Measurements from ENCODE around the gene PPM1F. TPM values are rescaled to one million over a fixed set of nuclear protein-coding genes. Genes with fewer than 3 reads are reported as not detected.
A peak's percentile ranks its signal among the peaks of the same experiment; 100 is the strongest.

Gene PPM1F
- total and polyA plus RNA-seq, 2 donors from 2014 or later: 13.8 to 42.5 TPM

DNA sequence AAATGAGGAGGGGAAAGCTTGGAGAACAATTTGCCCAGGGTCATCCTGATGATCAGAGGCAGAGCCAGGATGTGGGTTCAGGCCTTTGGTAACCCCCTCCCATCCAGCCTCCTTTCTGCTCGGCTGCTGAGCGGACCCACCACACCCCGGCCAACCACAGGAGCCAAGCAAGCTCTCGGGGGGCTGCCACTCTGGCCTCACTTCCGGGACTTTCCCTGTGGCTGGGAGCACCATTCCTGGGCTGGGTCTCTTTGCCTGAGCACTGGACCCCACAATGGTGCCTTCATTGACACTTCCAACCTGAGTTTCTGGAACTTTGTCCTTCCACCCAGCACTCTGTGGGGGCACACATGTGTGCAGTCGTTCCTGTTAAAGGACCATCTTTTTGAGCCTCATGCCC lies 20.2 kb upstream of the PPM1F start:
- no peak overlapping the region for H3K9ac ChIP-seq (ENCODE audit: low read length in 3 of 3)
- intact Hi-C loops (cut with DNase I): no loop called here
- DNase-seq (no peak), FAIRE-seq (no peak)
- no peak overlapping the region for H3K27ac ChIP-seq (ENCODE audit: low read depth in 2 of 2, low read length in 2 of 2)
- H3K36me3 ChIP-seq (ENCODE audit: control insufficient read depth in 2 of 3, insufficient read depth in 3 of 3, low read length in 3 of 3): peaks cover 4 to 42% (median 34%) of the 10 kb centered on the region in 3 donors
- no peaks in the 10 kb centered on the region for H3K9me3 ChIP-seq (ENCODE audit: control insufficient read depth in 2 of 3, insufficient read depth in 1 of 3, low read length in 3 of 3)
- H3K27me3 ChIP-seq (ENCODE audit: control insufficient read depth, insufficient read depth, low read length): no peaks in the 10 kb centered on the region
- H3K4me3 ChIP-seq (ENCODE audit: low read length in 3 of 3): no peak overlapping the region
- no peaks in the 10 kb centered on the region for H3K4me1 ChIP-seq (ENCODE audit: control insufficient read depth in 2 of 3, insufficient read depth in 2 of 3, low read depth in 1 of 3, low read length in 3 of 3)
- no peak for TF ChIP-seq CTCF (IDR thresholded peaks at IDR 0.05; ENCODE audit: borderline replicate concordance, extremely low read depth, insufficient read depth)

- intact Hi-C loops (cut with DNase I): no loop called here
- TF ChIP-seq CTCF (IDR thresholded peaks at IDR 0.05; ENCODE audit: borderline replicate concordance, extremely low read depth, insufficient read depth): peak; percentile 63
- Histone ChIP-seq H3K9me3 (ENCODE audit: control insufficient read depth in 2 of 3, insufficient read depth in 1 of 3, low read length in 3 of 3) (no peaks in the 10 kb centered on the region), H3K36me3 (ENCODE audit: control insufficient read depth in 2 of 3, insufficient read depth in 3 of 3, low read length in 3 of 3) (peaks cover 4 to 47% (median 38%) of the 10 kb centered on the region in 3 donors), H3K27me3 (ENCODE audit: control insufficient read depth, insufficient read depth, low read length) (no peaks in the 10 kb centered on the region), H3K9ac (ENCODE audit: low read length in 3 of 3) (no peak overlapping the region), H3K4me3 (ENCODE audit: low read length in 3 of 3) (no peak overlapping the region), H3K27ac (ENCODE audit: low read depth in 2 of 2, low read length in 2 of 2) (no peak overlapping the region), H3K4me1 (ENCODE audit: control insufficient read depth in 2 of 3, insufficient read depth in 2 of 3, low read depth in 1 of 3, low read length in 3 of 3) (no peaks in the 10 kb centered on the region)
- no peak for FAIRE-seq
- peak in 3 of 5 donors; percentile 21 to 53 (median 38) for DNase-seq
Measured at GRCh38 chr22:21972293-21972779, 19.7 kb upstream of the PPM1F start.

GRCh38 chr22:21971858-21972275 lies 19.2 kb upstream of the PPM1F start:
- Histone ChIP-seq H3K27me3 (ENCODE audit: control insufficient read depth, insufficient read depth, low read length) (no peaks in the 10 kb centered on the region), H3K27ac (ENCODE audit: low read depth in 2 of 2, low read length in 2 of 2) (no peak overlapping the region), H3K36me3 (ENCODE audit: control insufficient read depth in 2 of 3, insufficient read depth in 3 of 3, low read length in 3 of 3) (peaks cover 4 to 52% (median 42%) of the 10 kb centered on the region in 3 donors), H3K9ac (ENCODE audit: low read length in 3 of 3) (no peak overlapping the region), H3K4me3 (ENCODE audit: low read length in 3 of 3) (no peak overlapping the region), H3K4me1 (ENCODE audit: control insufficient read depth in 2 of 3, insufficient read depth in 2 of 3, low read depth in 1 of 3, low read length in 3 of 3) (no peaks in the 10 kb centered on the region), H3K9me3 (ENCODE audit: control insufficient read depth in 2 of 3, insufficient read depth in 1 of 3, low read length in 3 of 3) (no peaks in the 10 kb centered on the region)
- intact Hi-C loops (cut with DNase I): no loop called here
- no peak for TF ChIP-seq CTCF (IDR thresholded peaks at IDR 0.05; ENCODE audit: borderline replicate concordance, extremely low read depth, insufficient read depth)
- no peak for DNase-seq
- no peak for FAIRE-seq
